B cell (primary cell): ENCODE results near the gene CLEC4A. TPM values are rescaled to one million over a fixed set of nuclear protein-coding genes. Genes with fewer than 3 reads are reported as not detected.
"Not testable (repeated sequence)": the region's sequence is repeated elsewhere in the genome, so short reads cannot be mapped to it uniquely, and the experiment has no call there.

ENCODE experiments used
- ATAC-seq: fragments of 200-7000 bp; cut with Tn5 transposase; one replicate; pipeline ENCODE4 v1.10.0; 2021; ENCODE audit warnings: low read depth, mild to moderate bottlenecking, moderate number of reproducible peaks, moderate library complexity
- CTCF ChIA-PET: fragments of 350-600 bp; sonication (Branson Sonifier 250); formaldehyde crosslinking; loops from one replicate; lab custom pipeline; 2021; ENCODE audit warnings: antibody characterized with exemption, inconsistent platforms; lab: Charles Lee
- POLR2A ChIA-PET: fragments of 350-600 bp; sonication (Branson Sonifier 250); formaldehyde crosslinking; loops from one replicate; lab custom pipeline; 2021; ENCODE audit warnings: antibody characterized with exemption; lab: Charles Lee
- DNase-seq: peaks from one replicate; pipeline ENCODE4 v3.0.0; 2013
- H2AFZ ChIP-seq: 2 replicates; pipeline ENCODE4 v1.6.1; 2012; ENCODE audit warnings: mild to moderate bottlenecking, low read depth, low read length; ENCODE audit not compliant: insufficient read depth, poor library complexity, severe bottlenecking
- H3K27ac ChIP-seq, 2 donors: 1 replicate in 1 of 2; 2 replicates in 1 of 2; pipeline ENCODE4 v1.5.1; 2012 to 2013; ENCODE audit warnings: low read length in 2 of 2, mild to moderate bottlenecking in 2 of 2, moderate library complexity in 1 of 2
- H3K27me3 ChIP-seq, 4 experiments: fragments of 200-600 bp in 1 of 4; sonication (generic) in 1 of 4; replicated peaks in 1 of 4; 1 replicate in 2 of 4; 2 replicates in 2 of 4; pipeline versions ENCODE4 v1.6.1 to v1.7.0; 2013 to 2016; ENCODE audit warnings: low read length in 3 of 4, mild to moderate bottlenecking in 2 of 4, mixed read lengths in 1 of 4, moderate library complexity in 1 of 4; ENCODE audit not compliant: insufficient read depth in 4 of 4, control insufficient read depth in 3 of 4; ENCODE audit errors: control extremely low read depth in 1 of 4
- H3K36me3 ChIP-seq, 2 experiments: replicated peaks in 1 of 2; 1 replicate in 1 of 2; 2 replicates in 1 of 2; pipeline versions ENCODE4 v1.6.1 to v1.7.1; 2013; ENCODE audit warnings: low read length in 1 of 2; ENCODE audit not compliant: insufficient read depth in 2 of 2, control insufficient read depth in 1 of 2; ENCODE audit errors: control extremely low read depth in 1 of 2, extremely low read depth in 1 of 2
- H3K4me1 ChIP-seq, 2 donors: fragments of 200-600 bp in 1 of 2; sonication (generic) in 1 of 2; 1 replicate in 1 of 2; 2 replicates in 1 of 2; pipeline versions ENCODE4 v1.5.1 to v1.6.1; 2013 to 2017; ENCODE audit warnings: low read length in 2 of 2; ENCODE audit not compliant: control insufficient read depth in 2 of 2, insufficient read depth in 2 of 2
- H3K4me2 ChIP-seq: replicated peaks from 2 replicates; pipeline ENCODE3; 2012; ENCODE audit warnings: mild to moderate bottlenecking, low read depth, low read length; ENCODE audit not compliant: poor library complexity, severe bottlenecking
- H3K4me3 ChIP-seq, 5 experiments: fragments of 200-600 bp in 1 of 5; sonication (generic) in 1 of 5; 1 replicate in 3 of 5; 2 replicates in 2 of 5; pipeline versions ENCODE4 v1.5.1 to v1.7.0; 2011 to 2016; ENCODE audit warnings: low read length in 4 of 5, mild to moderate bottlenecking in 4 of 5, low read depth in 2 of 5, control low read depth in 1 of 5, moderate library complexity in 1 of 5; ENCODE audit not compliant: insufficient read depth in 1 of 5; ENCODE audit errors: control extremely low read depth in 1 of 5, extremely low read depth in 1 of 5
- H3K79me2 ChIP-seq: fragments of 200-600 bp; sonication (generic); one replicate; pipeline ENCODE4 v1.6.0; 2016; ENCODE audit warnings: low read length; ENCODE audit not compliant: control insufficient read depth, insufficient read depth
- H3K9ac ChIP-seq: fragments of 200-600 bp; sonication (generic); 2 replicates; pipeline ENCODE4 v1.6.1; 2017; ENCODE audit warnings: mild to moderate bottlenecking, low read length, moderate library complexity
- H3K9me3 ChIP-seq, 3 donors: one replicate each; pipeline versions ENCODE4 v1.6.1 to v1.7.1; 2013; ENCODE audit warnings: low read length in 2 of 3; ENCODE audit not compliant: control insufficient read depth in 2 of 3, insufficient read depth in 1 of 3; ENCODE audit errors: control extremely low read depth in 1 of 3
- H4K20me1 ChIP-seq: 2 replicates; pipeline ENCODE4 v1.6.0; 2012; ENCODE audit warnings: mild to moderate bottlenecking, low read length; ENCODE audit not compliant: insufficient read depth, control insufficient read depth, poor library complexity, severe bottlenecking
- H3K27ac Mint-ChIP-seq: one replicate; pipeline ENCODE4 v1.8.0; 2021; ENCODE audit warnings: mixed read lengths
- H3K27me3 Mint-ChIP-seq: one replicate; pipeline ENCODE4 v1.8.0; 2021; ENCODE audit warnings: mixed read lengths
- H3K4me1 Mint-ChIP-seq: one replicate; pipeline ENCODE4 v1.8.0; 2021; ENCODE audit warnings: mixed read lengths
- H3K4me3 Mint-ChIP-seq: one replicate; pipeline ENCODE4 v1.8.0; 2021; ENCODE audit warnings: mixed read lengths
- H3K9me3 Mint-ChIP-seq: one replicate; pipeline ENCODE4 v1.8.0; 2022; ENCODE audit warnings: mixed read lengths; ENCODE audit not compliant: insufficient read depth
- EZH2 ChIP-seq: IDR thresholded peaks from 2 replicates; pipeline ENCODE4 v1.6.1; 2012; ENCODE audit warnings: borderline replicate concordance, low read depth, mild to moderate bottlenecking, moderate library complexity, low read length; ENCODE audit not compliant: insufficient read depth, poor library complexity, severe bottlenecking
- WGBS: methylation state at CpG from one replicate; pipeline ENCODE4 v1.1.5; 2013; ENCODE audit warnings: missing lambda C conversion rate; ENCODE audit not compliant: insufficient coverage; 5-methylcytosine and 5-hydroxymethylcytosine counted together
- intact Hi-C: fragments of 100-400 bp; cut with micrococcal nuclease; formaldehyde crosslinking; loops from one replicate; pipeline ENCODE4 v1.10.0; 2022
- polyA plus RNA-seq: library from polyadenylated mRNA; depleted of rRNA; stranded (reverse); fragments of >200 nt; gene quantifications from 2 replicates; pipeline ENCODE4 v1.2.3, GENCODE V29; 2012
- total RNA-seq, 2 donors: library from RNA; stranded (reverse); fragments of 120-200 nt in 1 of 2; gene quantifications; 1 replicate in 1 of 2; 2 replicates in 1 of 2; pipeline versions ENCODE4 v1.2.3 to v1.2.4, GENCODE V29; 2013 to 2022
- TF ChIP-seq, protein P1 (sequence below): fragments of 200-600 bp; IDR thresholded peaks from one replicate; pipeline ENCODE4 v1.8.0; 2022; ENCODE audit warnings: antibody characterized with exemption, mild to moderate bottlenecking

Gene CLEC4A
- total and polyA plus RNA-seq, 2 donors (not counting 1 experiment from before 2014, with no cell fraction given): 1.6 to 6.1 TPM

DNA sequence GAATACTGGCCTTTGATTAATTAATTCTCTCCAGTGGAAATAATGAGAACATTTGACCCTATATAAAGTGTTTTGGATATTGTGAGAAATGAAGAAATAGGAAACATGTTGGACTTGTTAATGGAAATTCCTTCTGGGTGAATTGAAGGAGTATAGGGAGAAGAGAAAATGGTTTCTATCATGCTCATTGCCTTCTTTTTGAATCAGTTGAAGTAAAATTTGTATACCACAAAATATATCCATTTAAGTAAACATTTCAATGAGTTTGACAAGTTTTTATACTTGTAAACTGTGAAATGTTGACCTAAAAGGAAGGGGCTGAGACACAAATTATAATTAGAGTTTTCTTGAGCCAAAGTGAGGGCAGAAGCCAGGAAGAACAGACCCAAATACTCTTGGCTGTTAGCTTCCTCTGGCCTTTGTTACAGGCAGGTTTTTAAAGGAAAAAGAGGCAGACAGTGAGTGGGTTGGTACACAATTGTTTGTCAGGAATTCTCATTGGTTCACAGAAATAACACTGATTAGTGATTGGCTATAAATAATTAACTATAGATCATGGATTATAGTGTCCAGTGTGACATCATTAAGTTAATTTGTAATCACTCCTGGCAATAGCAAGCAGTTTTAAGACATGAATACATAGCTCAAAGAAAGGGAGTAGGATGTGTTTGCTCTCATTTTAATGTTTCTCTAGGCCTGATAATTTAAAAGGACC is 34.2 kb downstream of the CLEC4A start:
- ChIA-PET CTCF (no interaction called here), POLR2A (no interaction called here)
- H3K36me3 ChIP-seq: no peaks in the 10 kb centered on the region
- H3K27ac ChIP-seq: no peak overlapping the region
- Mint-ChIP-seq H3K27me3 (peaks cover 21% of the 10 kb centered on the region), H3K4me1 (peaks cover 2% of the 10 kb centered on the region), H3K27ac (no peak overlapping the region), H3K4me3 (no peak overlapping the region), H3K9me3 (no peaks in the 10 kb centered on the region)
- no peaks in the 10 kb centered on the region for H3K4me1 ChIP-seq
- intact Hi-C loops: no loop called here
- H4K20me1 ChIP-seq: no peaks in the 10 kb centered on the region
- TF ChIP-seq, protein P1, sequence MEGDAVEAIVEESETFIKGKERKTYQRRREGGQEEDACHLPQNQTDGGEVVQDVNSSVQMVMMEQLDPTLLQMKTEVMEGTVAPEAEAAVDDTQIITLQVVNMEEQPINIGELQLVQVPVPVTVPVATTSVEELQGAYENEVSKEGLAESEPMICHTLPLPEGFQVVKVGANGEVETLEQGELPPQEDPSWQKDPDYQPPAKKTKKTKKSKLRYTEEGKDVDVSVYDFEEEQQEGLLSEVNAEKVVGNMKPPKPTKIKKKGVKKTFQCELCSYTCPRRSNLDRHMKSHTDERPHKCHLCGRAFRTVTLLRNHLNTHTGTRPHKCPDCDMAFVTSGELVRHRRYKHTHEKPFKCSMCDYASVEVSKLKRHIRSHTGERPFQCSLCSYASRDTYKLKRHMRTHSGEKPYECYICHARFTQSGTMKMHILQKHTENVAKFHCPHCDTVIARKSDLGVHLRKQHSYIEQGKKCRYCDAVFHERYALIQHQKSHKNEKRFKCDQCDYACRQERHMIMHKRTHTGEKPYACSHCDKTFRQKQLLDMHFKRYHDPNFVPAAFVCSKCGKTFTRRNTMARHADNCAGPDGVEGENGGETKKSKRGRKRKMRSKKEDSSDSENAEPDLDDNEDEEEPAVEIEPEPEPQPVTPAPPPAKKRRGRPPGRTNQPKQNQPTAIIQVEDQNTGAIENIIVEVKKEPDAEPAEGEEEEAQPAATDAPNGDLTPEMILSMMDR: no peak
- no peak for TF ChIP-seq EZH2
- ATAC-seq (no peak), DNase-seq (no peak)
- H3K9ac ChIP-seq: no peak overlapping the region
- H3K4me3 ChIP-seq: no peak overlapping the region
- H3K9me3 ChIP-seq: peaks cover 0 to 1% (median 0%) of the 10 kb centered on the region in 3 donors
- H3K27me3 ChIP-seq: peaks cover 0 to 5% (median 0%) of the 10 kb centered on the region in 4 experiments
- no peak overlapping the region for H2AFZ ChIP-seq
- H3K79me2 ChIP-seq: no peaks in the 10 kb centered on the region
- no peak overlapping the region for H3K4me2 ChIP-seq

DNA sequence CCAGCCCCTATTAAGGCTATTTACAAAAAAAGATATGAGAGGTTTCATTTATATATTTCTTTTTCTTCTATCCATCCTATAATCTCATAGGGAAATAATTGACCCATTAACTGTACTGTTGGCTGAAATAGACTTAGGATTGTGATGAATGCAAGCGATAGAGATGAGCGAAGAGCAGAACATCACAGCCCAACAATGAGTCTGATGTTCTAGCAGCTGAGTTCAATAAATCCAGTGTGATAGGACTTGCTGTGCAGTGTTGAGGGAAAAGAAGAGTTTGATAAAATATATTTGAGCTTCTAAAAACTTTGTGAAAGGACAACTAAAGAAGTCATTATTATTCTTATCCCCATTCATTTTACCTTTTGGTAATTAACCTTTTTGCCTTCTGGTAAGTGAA is 49.5 kb downstream of the CLEC4A start:
- ATAC-seq, H2AFZ ChIP-seq, H3K27me3 Mint-ChIP-seq, H3K9ac ChIP-seq, H3K4me1 Mint-ChIP-seq, H3K9me3 ChIP-seq, H3K27ac Mint-ChIP-seq, H3K4me2 ChIP-seq, POLR2A ChIA-PET, CTCF ChIA-PET, H3K4me3 ChIP-seq, H3K27ac ChIP-seq, H3K79me2 ChIP-seq, H3K27me3 ChIP-seq, H3K9me3 Mint-ChIP-seq, H4K20me1 ChIP-seq, DNase-seq, H3K4me3 Mint-ChIP-seq, H3K36me3 ChIP-seq, H3K4me1 ChIP-seq: not testable (repeated sequence)
- WGBS: no CpG with 5 or more reads among the region's 2 CpGs
- intact Hi-C loops: loop anchor here (10.0 kb wide), 1 partner anchor 68 kb away; no protein-coding TSS in a partner anchor
